Measurements from ENCODE around the gene MLX.

The MLX gene

DNA sequence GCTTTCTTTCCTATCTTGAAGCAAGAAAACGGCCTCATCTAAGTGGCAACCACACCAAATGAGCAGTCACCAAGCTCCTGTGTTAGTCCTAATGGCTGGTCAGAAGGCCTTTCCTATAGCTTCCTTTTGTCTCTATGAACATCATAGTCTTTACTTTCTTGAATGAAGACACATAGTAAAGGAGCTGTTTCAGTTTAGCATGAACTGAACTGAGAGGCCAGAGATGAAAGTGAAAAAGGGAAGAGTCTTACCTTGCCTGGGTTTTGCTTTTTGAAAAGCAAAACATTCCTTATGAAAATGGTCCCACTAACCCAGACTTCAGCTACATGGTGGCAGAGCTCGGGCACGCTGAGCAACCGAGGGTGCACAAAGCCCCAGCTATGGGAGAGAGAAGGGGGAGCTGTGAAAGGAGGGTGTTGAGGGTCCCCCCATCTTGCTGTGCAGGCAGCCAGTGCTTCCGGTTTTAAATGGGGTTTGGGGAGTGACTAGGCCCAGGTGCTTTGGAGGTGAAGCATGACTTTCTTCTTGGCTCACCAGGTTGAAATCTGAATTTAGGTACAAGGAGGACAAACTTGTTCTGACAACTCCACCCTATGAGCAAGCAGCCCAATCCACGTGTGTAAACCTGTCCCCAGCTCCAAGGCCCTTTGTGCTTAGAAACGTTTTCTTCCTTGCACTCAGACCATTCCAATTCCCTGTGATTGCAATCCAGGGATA is 19.8 kb downstream of the MLX start:
- H3K27ac ChIP-seq, result no peak overlapping the region
- intact Hi-C loops (cut with DNase I; ENCODE audit: low total_unique reads), result loop anchor here (10.0 kb wide), 1 partner anchor 178 kb away; the partner anchor contains the start of gene RAMP2

DNA sequence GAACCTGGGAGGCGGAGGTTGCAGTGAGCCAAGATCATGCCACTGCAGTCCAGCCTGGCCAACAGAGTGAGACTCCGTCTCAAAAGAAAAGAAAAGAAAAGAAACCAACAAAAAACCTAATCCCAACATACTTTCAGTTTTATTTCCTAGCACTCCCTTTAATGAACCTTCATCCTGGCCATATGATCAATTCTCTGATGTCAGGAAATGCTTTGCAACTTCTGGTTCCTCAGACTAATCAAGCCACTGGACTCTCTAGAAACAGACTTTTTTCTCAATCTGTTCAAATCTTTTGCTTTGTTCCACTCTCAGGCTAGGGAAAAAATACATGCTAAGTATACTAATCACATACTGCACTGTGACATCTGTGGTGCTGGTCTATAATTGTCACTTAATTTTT is 24.0 kb downstream of the MLX start:
- intact Hi-C loops (cut with DNase I; ENCODE audit: low total_unique reads), result no loop called here
- Histone ChIP-seq H3K27ac (no peak overlapping the region), H3K4me3 (no peak overlapping the region), H3K4me1 (peaks cover 0 to 3% (median under 1%) of the 10 kb centered on the region in 4 donors), H3K9me3 (no peaks in the 10 kb centered on the region), H3K27me3 (no peaks in the 10 kb centered on the region), H3K36me3 (peaks cover 38 to 64% (median 63%) of the 10 kb centered on the region in 3 donors)
- no peak for DNase-seq
- TF ChIP-seq, protein P1, sequence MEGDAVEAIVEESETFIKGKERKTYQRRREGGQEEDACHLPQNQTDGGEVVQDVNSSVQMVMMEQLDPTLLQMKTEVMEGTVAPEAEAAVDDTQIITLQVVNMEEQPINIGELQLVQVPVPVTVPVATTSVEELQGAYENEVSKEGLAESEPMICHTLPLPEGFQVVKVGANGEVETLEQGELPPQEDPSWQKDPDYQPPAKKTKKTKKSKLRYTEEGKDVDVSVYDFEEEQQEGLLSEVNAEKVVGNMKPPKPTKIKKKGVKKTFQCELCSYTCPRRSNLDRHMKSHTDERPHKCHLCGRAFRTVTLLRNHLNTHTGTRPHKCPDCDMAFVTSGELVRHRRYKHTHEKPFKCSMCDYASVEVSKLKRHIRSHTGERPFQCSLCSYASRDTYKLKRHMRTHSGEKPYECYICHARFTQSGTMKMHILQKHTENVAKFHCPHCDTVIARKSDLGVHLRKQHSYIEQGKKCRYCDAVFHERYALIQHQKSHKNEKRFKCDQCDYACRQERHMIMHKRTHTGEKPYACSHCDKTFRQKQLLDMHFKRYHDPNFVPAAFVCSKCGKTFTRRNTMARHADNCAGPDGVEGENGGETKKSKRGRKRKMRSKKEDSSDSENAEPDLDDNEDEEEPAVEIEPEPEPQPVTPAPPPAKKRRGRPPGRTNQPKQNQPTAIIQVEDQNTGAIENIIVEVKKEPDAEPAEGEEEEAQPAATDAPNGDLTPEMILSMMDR (IDR thresholded peaks at IDR 0.05), result no peak

More for the DNA sequence above, 19.8 kb downstream of the MLX start:
- H3K36me3 ChIP-seq, result peaks cover 80 to 100% (median 100%) of the 10 kb centered on the region in 3 donors
- no peak for DNase-seq
- H3K27me3 ChIP-seq, result no peaks in the 10 kb centered on the region
- H3K4me3 ChIP-seq, result no peak overlapping the region
- TF ChIP-seq, protein P1 (IDR thresholded peaks at IDR 0.05), result no peak
- H3K4me1 ChIP-seq, result peaks cover 0 to 13% (median 5%) of the 10 kb centered on the region in 4 donors
- H3K9me3 ChIP-seq, result no peaks in the 10 kb centered on the region

DNA sequence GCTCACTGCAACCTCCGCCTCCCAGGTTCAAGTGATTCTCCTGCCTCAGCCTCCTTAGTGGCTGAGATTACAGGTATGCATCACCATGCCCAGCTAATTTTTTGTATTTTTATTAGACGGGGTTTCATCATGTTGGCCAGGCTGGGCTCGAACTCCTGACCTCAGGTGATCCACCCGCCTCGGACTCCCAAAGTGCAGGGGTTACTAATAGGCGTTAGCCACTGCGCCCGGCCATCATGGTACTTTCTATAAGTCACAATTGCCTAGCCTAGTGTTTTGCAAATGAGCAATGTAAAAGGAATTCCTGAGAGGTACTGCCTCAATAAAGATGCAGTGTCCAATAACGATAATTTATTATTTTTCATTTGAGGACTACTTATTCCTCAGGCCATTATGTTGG is 24.5 kb downstream of the MLX start:
- TF ChIP-seq, protein P1 (IDR thresholded peaks at IDR 0.05), result no peak
- Histone ChIP-seq H3K27ac (no peak overlapping the region), H3K4me3 (no peak overlapping the region), H3K27me3 (no peaks in the 10 kb centered on the region), H3K4me1 (no peaks in the 10 kb centered on the region), H3K9me3 (no peaks in the 10 kb centered on the region), H3K36me3 (peaks cover 33 to 59% (median 58%) of the 10 kb centered on the region in 3 donors)
- no peak for DNase-seq
- intact Hi-C loops (cut with DNase I; ENCODE audit: low total_unique reads), result no loop called here

DNA sequence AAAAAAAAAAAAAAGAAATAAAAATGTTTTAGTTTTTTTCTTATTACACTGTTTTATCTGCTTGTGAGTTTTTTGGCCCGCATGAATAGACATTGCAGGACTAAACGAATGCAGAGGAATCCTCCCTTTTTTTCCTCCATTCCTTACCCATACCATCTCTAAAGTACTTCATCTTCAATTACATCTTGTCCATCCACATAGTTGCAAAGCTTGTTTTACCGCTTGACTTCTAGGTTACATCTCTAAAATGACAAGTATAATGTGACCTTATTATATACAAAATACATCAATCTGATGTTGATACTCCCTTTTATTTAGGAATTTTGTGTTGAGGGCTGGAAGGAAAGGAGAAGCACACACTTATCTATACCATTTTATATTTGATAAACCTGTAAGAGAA is 29.5 kb downstream of the MLX start:
- no peak for DNase-seq
- Histone ChIP-seq H3K4me1 (peaks cover 0 to 21% (median 11%) of the 10 kb centered on the region in 4 donors), H3K27ac (no peak overlapping the region), H3K4me3 (no peak overlapping the region), H3K27me3 (no peaks in the 10 kb centered on the region), H3K36me3 (peaks cover 3 to 19% (median 9%) of the 10 kb centered on the region in 3 donors), H3K9me3 (no peaks in the 10 kb centered on the region)
- TF ChIP-seq, protein P1 (IDR thresholded peaks at IDR 0.05), result no peak
- intact Hi-C loops (cut with DNase I; ENCODE audit: low total_unique reads), result no loop called here

DNA sequence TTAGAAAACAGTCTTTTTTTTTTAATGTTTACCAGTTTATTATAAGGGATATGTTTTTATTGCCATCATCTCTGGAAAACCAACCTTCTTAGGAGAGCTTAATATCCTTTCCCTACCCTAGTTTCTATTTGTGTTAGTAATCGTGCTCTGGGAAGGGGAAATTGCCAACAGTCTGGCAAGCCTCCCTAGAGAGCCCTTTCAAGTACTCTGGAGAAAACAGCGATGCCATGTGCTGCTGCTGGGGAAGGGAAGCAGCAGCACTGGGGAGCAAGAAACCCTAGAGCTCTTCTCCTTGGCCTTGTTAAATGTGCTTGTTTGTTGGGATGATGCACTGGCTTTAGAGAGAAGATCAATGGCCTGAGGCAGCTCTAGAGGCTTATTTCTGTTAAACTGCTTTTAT is 32.0 kb downstream of the MLX start:
- Histone ChIP-seq H3K4me3 (no peak overlapping the region), H3K9me3 (no peaks in the 10 kb centered on the region), H3K27ac (peak overlapping the region in 1 of 2 donors; percentile 10), H3K4me1 (peaks cover 0 to 21% (median 11%) of the 10 kb centered on the region in 4 donors), H3K36me3 (peaks cover 0 to 21% (median 5%) of the 10 kb centered on the region in 3 donors), H3K27me3 (no peaks in the 10 kb centered on the region)
- DNase-seq, result no peak
- intact Hi-C loops (cut with DNase I; ENCODE audit: low total_unique reads), result no loop called here
- TF ChIP-seq, protein P1 (IDR thresholded peaks at IDR 0.05), result no peak

Measured in tibial artery (tissue), 4 donors.